NCI-H1092 treated with DMSO at 0.1 percent for 48 hours (cell line): ENCODE measurements around the gene RAB18.
"Not testable (repeated sequence)": the region's sequence is repeated elsewhere in the genome, so short reads cannot be mapped to it uniquely, and the experiment has no call there.

Source experiments
- DNase-seq: peaks from one replicate; lab custom pipeline; 2025; lab: John Stamatoyannopoulos, UW

The RAB18 gene

DNA sequence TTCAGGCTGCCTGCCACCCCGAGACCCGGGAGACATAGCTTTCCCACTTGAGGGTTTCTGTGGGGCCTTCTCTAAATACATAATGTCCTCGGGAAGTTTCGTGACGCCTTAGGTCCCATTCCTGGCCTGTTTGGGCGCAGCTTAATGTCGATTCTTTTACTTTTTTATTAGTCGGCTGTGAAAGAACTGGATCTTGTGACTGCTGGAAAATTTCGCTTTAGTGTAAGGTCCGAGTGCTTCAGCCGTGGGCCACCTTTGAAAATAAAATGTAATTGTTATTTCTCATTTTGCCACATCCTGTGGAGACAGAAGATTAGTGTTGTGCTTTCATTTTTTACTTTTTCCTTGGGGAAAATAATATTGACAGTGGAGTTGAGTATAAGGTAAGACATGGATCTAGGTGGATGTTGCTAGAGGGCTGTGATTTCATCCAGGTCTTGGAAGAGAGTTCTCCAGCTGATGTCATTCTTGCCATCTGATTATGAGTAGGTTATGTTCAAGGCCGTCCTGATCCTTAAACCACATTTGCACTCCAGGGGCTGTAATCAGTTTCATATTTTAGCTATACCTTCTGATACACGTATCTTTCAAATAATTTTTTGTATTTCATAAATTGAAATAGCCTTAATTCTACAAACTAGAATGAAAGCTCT lies 830 bp downstream of the RAB18 start:
- no peak for DNase-seq

DNA sequence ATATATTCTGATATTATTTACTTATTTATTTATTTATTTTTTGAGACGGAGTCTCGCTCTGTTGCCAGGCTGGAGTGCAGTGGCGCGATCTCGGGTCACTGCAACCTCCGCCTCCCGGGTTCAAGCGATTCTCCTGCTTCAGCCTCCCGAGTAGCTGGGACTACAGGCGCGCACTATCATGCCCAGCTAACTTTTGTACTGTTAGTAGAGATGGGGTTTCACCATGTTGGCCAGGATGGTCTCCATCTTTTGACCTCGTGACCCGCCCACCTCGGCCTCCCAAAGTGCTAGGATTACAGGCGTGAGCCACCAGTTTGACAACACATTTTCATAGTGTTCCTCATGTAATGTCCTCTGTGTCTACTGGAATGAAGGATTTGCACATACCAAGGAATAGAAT lies 1.4 kb downstream of the RAB18 start:
- not testable (repeated sequence) for DNase-seq

DNA sequence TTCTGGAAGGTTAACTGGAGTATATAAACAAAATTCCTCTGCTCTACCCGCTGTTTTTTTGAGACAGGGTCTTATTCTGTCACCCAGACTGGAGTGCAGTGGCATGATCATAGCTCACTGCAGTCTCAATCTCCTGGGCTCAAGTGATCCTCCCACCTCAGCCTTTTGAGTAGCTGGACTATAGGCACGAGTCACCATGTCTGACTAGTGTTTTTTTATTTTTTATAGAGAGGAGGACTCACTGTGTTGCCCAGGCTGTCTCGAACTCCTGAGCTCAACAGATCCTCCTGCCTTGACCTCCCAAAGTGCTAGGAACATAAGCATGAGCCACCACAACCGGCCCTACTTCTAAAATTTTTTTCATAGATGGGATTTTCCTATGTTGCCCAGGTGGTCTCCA lies 2.2 kb downstream of the RAB18 start:
- no peak for DNase-seq

DNA sequence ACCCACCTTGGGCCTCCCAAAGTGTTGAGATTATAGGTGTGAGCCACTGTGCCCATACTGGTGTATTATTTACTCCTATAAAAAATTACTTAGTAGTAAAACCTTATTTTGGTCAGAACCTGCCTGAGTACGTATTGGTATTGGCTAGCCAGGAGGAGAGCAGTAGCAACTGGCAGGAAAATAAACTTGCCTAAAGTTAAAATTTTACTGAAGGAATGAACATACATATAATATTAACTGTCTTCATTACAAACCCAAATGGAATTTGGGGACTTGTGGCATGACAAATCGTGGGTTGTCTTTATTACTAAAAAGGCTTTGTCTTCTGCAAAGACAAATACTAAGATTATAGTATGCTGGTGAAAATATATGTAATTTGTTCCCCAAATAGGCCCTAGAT lies 8.4 kb downstream of the RAB18 start:
- DNase-seq, result no peak

DNA sequence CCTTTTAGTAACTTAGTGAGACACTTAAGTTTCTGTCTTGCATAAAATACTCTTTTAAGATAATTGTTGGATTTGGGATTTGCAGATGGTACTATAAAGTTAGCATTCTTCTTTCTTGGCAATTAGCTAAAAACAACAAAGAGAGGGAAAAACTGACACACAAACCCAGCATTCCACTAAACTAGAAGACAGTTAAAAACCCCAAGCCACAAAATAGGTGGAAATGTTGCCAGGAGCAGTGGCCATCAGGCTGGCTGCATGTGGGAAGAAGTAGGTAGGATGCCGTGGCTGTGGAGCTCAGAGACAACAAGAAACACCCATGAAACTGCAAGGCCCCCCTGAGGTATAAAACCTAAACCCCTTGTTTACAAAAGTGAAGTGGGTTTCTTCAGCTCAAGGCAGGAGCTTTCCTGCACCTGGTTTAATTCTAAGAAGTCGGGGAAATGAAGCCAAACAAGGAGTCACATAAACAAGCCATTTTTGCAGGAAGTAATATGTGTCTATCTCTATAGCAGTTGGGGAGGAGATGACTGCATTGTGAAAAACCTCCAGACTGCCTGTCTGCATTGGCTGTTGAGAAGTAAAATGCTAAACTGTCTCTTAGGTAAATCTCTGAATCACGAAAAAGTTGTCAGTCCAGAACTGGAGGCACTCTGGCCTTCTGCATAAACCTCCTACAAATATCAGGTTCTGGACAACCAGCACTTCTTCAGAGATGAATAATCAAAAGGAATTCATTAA lies 9.5 kb downstream of the RAB18 start:
- no peak for DNase-seq

DNA sequence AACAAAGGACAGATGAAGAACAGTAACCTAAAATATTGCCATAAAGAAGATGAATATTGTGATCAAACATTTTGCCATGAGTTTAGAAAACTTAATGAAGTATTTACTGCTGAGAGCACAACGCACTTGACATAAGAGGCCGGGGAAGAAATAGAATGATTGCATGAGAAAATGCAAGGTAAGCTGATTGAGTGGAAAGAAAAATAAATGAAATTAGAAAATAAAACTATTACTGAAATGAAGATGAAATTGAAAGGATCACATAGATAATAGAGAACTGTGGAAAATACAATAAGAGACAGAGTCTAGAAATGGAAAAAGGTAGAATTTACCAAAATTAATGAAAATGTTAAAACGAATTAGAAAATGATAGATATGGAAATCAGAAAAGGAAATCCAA lies 10.1 kb downstream of the RAB18 start:
- DNase-seq, result no peak

DNA sequence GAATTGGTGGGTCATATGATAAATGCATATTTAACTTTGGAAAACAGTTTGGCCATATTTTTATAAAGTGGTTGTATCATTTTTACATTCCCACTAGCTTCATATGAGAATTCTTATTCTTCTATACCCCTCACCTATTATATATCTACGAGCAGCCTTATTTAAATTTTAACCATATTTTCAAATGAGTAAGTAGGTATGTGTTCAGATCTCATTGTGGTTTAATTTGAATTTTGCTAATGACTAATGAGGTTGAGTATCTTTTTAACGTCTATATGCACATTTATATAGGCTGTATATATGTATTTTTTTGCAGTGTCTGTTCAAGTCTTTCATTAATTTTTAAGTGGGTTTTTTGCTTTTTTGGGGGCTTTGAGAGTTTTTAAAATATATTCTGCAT lies 14.2 kb downstream of the RAB18 start:
- no peak for DNase-seq

DNA sequence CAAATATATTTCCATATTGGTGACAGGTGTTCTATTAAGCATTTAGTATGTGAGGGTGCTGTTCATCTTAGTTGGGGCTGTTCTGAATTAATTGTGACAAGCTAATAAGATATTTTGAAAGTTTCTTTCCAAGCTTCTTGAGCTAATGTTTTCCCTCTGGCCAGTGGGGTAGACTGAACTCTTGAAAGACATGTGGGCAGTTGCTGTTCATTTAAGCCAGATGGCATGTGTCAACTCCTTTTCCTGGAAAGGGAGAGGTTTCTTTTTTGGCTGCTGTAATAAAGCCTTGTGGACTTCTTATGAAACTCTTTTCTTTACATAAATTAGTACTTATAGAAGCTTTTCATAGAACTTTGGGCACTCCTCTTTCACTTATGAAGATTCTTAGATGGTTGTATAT lies 21.7 kb downstream of the RAB18 start:
- no peak for DNase-seq

DNA sequence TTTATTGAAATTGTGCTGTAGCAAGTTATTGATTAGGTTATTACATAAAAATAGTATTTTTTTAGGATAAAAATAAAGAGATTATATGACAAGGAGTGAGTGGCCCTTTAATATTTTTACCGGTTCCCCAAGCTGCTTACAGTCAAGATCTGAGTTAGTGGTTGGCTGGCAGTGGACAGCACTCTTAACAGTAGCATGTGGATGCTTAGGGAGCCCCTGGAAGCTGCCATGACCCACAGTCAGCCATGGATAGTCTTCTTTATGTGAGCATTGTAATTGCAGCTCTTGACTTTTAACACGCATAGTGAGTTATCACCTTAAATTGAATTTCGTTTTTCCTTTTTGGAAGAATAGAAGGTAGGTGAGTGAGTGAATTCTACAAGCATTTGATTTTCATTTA lies 22.1 kb downstream of the RAB18 start:
- DNase-seq, result no peak

DNA sequence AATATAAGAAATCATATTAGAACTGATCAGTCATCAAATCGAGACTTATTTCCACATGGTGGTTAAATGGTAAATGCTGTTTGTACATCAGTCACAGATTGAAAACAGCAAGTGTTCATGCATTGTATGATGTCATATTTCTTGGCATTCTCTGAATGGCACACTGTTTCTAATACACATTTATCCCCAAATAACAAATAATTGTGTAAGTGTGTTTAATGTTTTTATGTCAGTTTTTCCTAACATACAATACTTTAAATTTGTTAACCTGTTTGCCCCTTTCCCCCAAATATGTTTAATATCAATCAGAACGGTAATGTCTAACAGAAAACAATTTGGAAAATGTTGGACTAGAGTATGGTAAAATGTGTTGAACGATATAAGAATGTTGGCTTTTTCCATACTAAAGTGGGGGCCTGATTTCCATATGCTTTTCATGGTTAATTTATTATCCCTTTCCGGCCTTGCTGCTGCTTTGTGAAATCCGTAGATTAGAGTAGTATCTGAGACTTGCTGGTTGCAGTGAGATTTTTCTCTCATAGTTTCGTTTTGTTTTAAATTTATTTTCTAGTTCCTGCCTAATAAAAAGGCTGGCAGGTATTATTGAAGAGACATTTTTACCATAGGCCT lies 23.7 kb downstream of the RAB18 start:
- no peak for DNase-seq

DNA sequence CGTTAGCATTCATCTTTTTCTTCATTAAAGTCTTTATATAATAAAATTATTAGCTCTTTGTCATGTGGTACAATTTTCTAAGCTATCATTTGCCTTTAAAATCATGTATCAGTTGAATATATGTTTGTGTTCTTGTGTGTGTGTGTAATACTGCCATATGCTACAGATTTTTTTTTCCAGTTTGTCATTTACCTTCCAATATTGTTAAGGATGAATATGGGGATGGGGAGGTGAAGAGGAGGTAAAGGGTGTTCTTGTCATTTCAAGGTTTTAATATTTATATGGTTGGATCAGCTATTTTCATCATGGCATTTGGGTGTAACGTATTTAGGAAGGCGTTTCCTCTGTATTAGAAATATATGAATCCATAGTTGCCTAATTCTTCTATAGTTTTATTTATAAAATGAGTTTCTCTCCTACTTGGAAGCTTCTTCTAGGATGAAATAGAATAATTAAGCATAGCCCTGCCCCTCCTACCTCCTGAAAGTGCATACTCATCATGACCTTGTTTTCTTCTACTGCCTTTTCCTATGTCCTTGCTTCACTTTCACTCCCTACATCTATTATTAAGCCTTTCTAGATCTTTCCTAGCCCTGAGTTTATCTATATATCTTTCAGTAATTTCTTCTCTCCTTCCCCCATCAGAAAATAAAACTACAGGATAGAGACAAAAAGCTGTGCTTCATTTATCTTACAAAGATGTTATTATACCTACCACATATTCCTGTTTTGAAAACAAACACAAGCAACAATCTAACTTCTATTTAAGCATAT lies 25.1 kb downstream of the RAB18 start:
- DNase-seq, result no peak

DNA sequence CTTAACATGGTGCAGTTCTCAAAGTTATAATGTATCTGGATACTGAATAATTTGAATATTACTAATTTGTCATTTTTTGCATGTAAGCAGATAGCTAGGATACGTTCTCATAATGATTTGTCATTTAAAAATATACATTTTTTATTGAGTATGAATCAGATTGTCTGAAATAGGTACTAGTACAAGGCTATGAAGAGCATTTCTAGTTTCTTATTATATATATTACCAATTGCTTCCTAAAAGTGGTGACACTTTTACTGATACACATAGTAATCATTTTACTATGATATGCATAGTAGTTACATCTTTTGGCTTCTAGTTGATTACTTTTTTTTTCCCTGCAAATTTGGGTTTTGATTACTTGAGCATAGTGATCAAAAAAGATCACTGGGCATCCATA lies 26.4 kb downstream of the RAB18 start:
- DNase-seq, result no peak

DNA sequence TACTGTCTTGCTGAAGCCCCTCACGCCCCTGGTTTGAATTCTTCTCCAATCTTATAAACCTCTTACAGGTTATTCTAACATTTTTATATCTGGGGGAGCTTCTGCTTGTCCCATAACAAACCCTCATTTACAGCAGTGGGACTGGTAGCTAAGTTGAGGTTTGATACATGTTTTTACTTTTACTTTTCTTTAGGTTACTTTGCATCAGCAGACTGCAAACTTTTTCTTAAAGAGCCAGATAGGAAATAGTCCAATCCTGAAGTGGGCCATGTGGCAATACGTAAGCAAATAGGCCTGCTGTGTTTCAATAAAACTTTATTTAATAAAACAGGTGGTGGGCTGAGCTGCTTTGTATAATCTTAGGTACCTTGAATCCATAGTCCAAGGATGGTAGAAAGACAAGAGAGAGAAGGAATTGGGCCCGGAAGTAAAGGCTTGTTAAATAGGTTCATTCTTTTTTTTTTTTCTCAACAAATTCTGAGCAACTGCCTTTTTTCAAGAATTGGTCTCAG lies 27.3 kb downstream of the RAB18 start:
- no peak for DNase-seq

DNA sequence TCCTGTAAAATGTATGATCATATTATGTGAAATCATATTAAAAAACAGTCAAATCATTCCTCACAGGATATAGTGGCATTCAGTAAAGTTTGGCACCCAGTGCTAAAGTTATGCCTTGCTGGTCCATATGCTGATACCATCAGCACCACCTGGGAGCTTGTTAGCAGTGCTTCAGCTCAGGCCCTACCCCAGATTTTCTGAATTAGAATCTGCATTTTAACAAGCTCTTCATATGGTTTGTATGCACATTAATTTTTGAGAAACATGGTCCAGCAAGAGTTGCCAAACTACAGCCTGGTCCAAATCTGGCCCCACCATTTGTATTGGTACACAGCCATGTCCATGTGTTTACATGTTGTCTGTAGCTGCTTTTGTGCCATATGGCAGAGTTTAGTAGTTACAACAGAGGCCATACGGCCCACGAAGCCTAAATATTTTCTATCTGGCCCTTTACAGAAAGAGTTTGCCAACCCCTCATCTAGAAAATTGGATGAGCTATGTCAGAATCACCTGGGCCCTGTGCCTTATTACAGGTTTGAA lies 30.1 kb downstream of the RAB18 start:
- no peak for DNase-seq

DNA sequence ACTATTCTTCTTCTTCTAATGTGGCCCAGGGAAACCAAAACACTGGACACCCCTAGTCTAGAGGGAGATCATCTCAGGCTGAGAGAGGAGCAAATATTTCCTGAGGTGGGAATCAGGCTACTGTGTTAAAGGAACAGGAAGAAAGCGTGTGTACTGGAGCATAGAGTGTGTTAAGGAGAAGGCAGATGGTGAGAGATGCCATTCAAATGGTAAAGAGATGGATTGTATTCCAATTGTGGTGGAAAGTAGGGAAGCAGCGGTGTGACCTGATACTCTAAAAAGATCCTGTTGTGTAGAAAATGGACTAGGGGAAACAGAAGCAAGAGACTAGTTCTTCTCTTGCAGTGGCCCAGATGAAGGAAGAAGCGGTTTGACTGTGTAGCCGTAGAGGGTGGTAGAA lies 31.2 kb downstream of the RAB18 start:
- DNase-seq, result no peak

DNA sequence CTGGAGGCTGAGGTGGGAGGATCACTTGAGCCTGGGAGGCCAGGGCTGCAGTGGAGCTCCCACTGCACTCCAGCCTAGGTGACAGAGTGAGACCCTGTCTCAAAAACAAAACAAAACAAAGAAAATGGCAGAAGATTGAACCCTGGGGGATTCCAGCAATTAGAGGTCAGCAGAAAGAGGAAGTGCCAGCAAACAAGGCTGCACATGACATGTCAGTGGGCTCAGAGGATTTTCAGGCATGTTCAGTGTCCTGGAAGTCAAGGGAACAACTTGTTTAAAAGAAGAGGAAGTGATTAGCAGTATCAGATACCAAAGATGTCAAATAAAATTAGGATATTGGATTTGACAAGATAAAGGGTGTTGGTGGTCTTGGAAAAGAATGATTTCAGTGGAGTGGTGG lies 32.3 kb downstream of the RAB18 start:
- no peak for DNase-seq

DNA sequence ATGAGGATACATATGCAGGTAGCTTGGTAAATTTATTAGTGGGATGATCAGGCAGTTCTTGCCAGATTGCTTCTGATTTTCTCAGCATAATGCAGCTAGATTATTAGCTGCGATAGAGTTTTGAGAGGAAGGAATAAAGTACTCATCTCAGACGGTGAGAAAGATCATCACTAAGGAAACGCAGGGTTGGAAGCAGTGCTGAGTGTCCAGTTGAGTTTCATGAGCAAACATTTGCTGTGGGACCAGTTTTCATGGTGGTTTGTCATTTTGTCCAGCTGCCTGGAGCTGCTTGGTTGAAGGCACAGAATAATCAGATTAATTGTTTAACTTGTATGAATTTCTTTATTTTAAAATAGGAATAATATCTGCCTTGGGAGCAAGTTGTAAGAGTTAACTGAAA lies 33.1 kb downstream of the RAB18 start:
- DNase-seq, result no peak

DNA sequence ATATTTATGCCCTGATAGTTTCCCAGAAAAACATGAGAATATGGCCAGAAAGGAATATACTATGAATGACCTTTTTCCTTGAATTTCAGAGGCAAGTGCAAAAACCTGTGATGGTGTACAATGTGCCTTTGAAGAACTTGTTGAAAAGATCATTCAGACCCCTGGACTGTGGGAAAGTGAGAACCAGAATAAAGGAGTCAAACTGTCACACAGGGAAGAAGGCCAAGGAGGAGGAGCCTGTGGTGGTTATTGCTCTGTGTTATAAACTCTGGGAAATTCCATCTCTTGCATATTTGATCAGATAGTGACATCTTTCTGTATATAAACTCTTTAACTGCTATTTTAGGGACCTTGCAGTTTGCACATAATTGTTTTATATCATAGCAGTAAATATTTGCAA lies 33.7 kb downstream of the RAB18 start:
- DNase-seq, result no peak

DNA sequence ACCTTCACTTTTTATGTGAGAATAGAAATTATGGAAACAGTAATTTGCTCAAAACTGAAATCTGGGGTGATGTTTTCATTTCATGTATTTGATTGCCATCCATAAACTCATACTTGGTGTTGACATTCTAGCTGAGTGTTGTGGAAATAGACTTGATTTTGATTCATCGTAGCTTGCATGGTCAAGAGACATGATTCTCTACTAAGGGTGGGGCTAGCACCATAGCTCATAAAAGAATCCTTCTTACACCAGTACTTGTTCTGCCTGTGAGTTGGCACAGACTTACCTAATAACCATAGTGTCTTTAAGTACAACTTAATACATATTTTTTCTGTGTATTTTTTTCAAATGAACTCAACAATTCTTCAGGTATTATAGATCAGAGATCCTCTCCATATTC lies 36.6 kb downstream of the RAB18 start:
- DNase-seq, result no peak

DNA sequence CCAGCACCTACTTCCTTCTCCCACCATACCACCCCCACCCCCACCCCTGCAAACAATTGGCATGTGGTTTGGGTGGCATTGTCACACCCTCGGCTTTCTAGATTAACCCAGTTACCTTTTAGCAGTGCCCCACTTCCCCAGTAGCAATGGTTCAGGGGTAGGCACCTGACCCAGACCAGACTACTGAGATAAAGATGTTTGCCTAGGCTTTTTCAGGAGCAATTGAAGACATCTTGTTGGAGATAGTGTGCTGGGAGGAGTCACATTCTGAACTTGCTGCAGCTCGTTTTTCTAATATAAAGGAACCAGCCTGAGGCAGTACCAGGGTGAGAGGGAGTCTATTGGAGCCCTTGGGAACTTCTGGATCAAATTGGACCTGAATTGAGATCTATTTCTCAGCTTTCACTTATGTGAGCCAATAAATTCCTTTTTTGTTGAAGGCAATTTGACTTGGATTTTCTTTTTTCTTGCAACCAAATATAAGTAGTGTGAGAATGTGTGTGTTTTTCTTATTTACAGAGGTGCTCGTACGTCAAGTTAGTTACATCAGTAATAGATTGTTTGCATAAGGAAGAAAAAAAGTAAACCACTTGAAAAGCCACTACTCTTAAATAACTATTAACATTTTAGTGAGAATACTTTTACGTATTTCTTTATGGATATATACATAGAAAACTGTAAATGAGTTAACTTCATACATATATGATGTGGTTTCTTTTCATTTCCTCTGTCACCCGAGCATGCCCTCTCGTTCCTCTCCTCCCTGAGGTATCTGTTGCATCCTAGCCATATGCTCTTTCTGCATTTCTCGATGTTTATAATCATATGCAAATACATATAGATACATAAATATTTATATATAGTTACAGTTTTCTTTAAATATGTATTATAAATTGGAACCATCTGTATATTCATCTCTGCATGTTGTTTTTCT lies 38.0 kb downstream of the RAB18 start:
- no peak for DNase-seq

DNA sequence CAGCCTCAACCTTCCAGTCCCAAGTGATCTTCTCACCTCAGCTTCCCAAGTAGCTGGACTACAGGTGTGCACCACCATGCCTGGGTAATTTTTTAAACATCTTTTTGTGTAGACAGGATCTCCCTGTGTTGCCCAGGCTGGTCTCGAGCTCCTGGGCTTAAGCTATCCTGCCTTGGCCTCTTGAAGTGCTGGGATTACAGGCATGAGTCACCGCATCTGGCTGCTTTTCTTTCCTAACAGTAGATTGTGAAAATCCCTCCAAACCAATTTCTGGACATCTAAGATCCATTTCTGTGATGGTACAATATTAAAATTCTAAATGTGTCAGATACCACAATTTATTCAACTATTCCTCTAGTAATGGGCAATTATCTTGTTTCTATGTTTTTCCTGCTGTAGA lies 38.7 kb downstream of the RAB18 start:
- no peak for DNase-seq
